ENCODE measurements around the gene CHID1. TPM values are rescaled to one million over a fixed set of nuclear protein-coding genes. Genes with fewer than 3 reads are reported as not detected.

The CHID1 gene
- total and polyA plus RNA-seq, 2 of the 8 experiments (the other 6 are each of a cell fraction or from before 2014, with no cell fraction given), result 81.2 to 88.5 TPM

DNA sequence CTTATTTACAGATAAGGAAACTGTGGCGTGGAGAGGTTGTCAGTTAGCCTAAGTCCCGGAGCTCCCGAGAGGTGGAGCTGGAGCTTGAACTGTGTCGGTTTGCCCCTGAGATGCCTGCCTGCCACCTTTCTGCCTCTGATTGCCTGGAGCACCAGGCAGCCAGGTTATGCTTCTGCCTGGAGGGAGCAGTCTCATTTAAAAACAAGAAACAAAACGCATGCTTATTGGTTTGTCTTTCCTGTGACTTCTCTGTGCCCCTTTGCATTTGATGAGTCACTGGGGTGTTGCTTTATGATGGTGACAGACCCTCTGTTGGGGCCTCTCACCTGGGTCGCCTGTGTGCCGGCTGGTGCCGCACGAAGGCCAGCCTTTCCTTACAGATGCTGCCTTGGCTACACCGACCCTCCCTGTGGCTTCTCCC lies 27.2 kb upstream of the CHID1 start:
- no peak overlapping the region for H2BK15ac ChIP-seq (ENCODE audit: low read length)
- H3K4ac ChIP-seq (replicated peaks; ENCODE audit: insufficient read length, low read depth, low read length), result no peak overlapping the region
- no peak overlapping the region for H2AK5ac ChIP-seq (ENCODE audit: low read depth, low read length)
- H2BK12ac ChIP-seq (ENCODE audit: low read depth, low read length), result peak overlapping the region; percentile 62
- peaks cover 2% of the 10 kb centered on the region; the same call in 1 of the 2 replicates for H3K23me2 ChIP-seq (ENCODE audit: low read depth, low read length)
- no peaks in the 10 kb centered on the region for H3K36me3 ChIP-seq (ENCODE audit: control insufficient read depth in 2 of 4, insufficient read depth in 4 of 4, low read length in 3 of 4)
- peaks cover 14 to 26% (median 22%) of the 10 kb centered on the region in 4 experiments for H3K4me1 ChIP-seq (replicated peaks in 1 of 4; ENCODE audit: control insufficient read depth in 3 of 4, insufficient read depth in 4 of 4, low read length in 3 of 4)
- FAIRE-seq (peak; percentile 24), DNase-seq (ENCODE audit: low read depth in 1 of 2, low spot score in 2 of 2) (no peak)
- no peak overlapping the region for H2AFZ ChIP-seq (ENCODE audit: low read length)
- CTCF ChIA-PET (ENCODE audit: partially characterized antibody), result interaction anchor here (1.0 kb wide), 1 partner anchor 9 kb away, joined by 5 read pairs; no protein-coding TSS in a partner anchor
- H4K8ac ChIP-seq (ENCODE audit: extremely low read depth, insufficient read depth, low read length), result no peak overlapping the region
- H3K4me3 ChIP-seq (ENCODE audit: extremely low read depth in 1 of 4, insufficient read depth in 2 of 4, low read depth in 3 of 4, low read length in 4 of 4), result no peak overlapping the region; a peak in 1 of 8 replicates
- POLR2A ChIA-PET (ENCODE audit: partially characterized antibody), result interaction anchor here (0.9 to 2.5 kb wide), 2 partner anchors 8 to 11 kb away, joined by 4 to 6 read pairs; no protein-coding TSS in a partner anchor
- peak overlapping the region; percentile 15 for H2BK120ac ChIP-seq (replicated peaks; ENCODE audit: low read depth, low read length)
- no peaks in the 10 kb centered on the region for H3K9me3 ChIP-seq (ENCODE audit: insufficient read depth in 2 of 2, low read depth in 1 of 2, low read length in 1 of 2)
- peak overlapping the region; percentile 36 to 38; a peak in 2 of 4 replicates for H3K4me2 ChIP-seq (ENCODE audit: insufficient read depth in 1 of 2, low read depth in 2 of 2, low read length in 2 of 2)
- H2BK20ac ChIP-seq (ENCODE audit: low read length), result no peak overlapping the region
- no peak overlapping the region for H3K27ac ChIP-seq (ENCODE audit: low read depth, low read length)
- H3K18ac ChIP-seq (ENCODE audit: extremely low read depth, low read length), result no peak overlapping the region
- no peak overlapping the region for H3K9ac ChIP-seq (replicated peaks in 1 of 4; ENCODE audit: extremely low read depth in 1 of 4, low read depth in 3 of 4, low read length in 3 of 4)
- H3K79me2 ChIP-seq (ENCODE audit: control insufficient read depth in 1 of 2, insufficient read depth in 2 of 2, low read length in 2 of 2), result peaks cover 0 to 79% of the 10 kb centered on the region in 2 experiments
- no peak overlapping the region for H3K56ac ChIP-seq (replicated peaks; ENCODE audit: insufficient read length, low read depth, low read length)
- no peak overlapping the region for H3K23ac ChIP-seq (ENCODE audit: insufficient read length)
- H3K14ac ChIP-seq (ENCODE audit: insufficient read length), result no peak overlapping the region
- no peak overlapping the region for H2BK5ac ChIP-seq (ENCODE audit: low read depth, low read length)
- peaks cover 15% of the 10 kb centered on the region for H3K79me1 ChIP-seq (ENCODE audit: low read depth, low read length)
- H3K27me3 ChIP-seq (replicated peaks in 1 of 4; ENCODE audit: control insufficient read depth in 3 of 4, extremely low read depth in 1 of 4, insufficient read depth in 3 of 4, low read length in 3 of 4), result no peaks in the 10 kb centered on the region
- peaks cover 10 to 24% of the 10 kb centered on the region in 2 experiments for H4K20me1 ChIP-seq (replicated peaks in 1 of 2; ENCODE audit: control insufficient read depth in 1 of 2, insufficient read depth in 2 of 2, low read length in 2 of 2)
- 41% methylated on average over 10 of the region's 10 CpGs; no CpG with 5 or more reads in 1 of the 2 experiments for WGBS, 2 experiments (ENCODE audit: extremely low coverage in 1 of 2, insufficient coverage in 1 of 2, insufficient read length in 1 of 2, insufficient replicate concordance in 2 of 2, low coverage in 1 of 2, low lambda C conversion rate in 2 of 2, missing lambda C conversion rate in 1 of 2)
- TF ChIP-seq TCF12 (IDR thresholded peaks at IDR 0.05; ENCODE audit: low read depth, low read length) (0 out of 2 replicates have a peak, but pooled peaks have one; percentile 5), CREB1 (IDR thresholded peaks at IDR 0.05) (no peak), ASH2L (IDR thresholded peaks at IDR 0.05; ENCODE audit: low read length) (peak; percentile 28)
- peak overlapping the region; percentile 1 for H4K91ac ChIP-seq (replicated peaks; ENCODE audit: insufficient read length, low read length)
- H4K5ac ChIP-seq (ENCODE audit: insufficient read length, low read depth, low read length), result peak overlapping the region; percentile 9
